GM19238 (cell line): Measurements from ENCODE around the gene NUP42.
A peak's percentile ranks its signal among the peaks of the same experiment; 100 is the strongest.
"Not testable (repeated sequence)": the region's sequence is repeated elsewhere in the genome, so short reads cannot be mapped to it uniquely, and the experiment has no call there.

Experiments used
- DNase-seq: peaks from one replicate; pipeline ENCODE4 v3.0.0; 2011; ENCODE audit warnings: low spot score; ENCODE audit not compliant: insufficient read length

NUP42 gene

GRCh38 chr7:23181684-23182553 is at the start of gene NUP42:
Gene NUP42 (plus strand): TSS chr7:23182048. CDS start chr7:23182086, 38 bp downstream.
- DNase-seq: peak; percentile 81

- no peak for DNase-seq
These were observed 48.1 kb upstream of the NUP42 start for GRCh38 chr7:23133797-23134196.

GRCh38 chr7:23135755-23136154 is 46.1 kb upstream of the NUP42 start:
- no peak for DNase-seq

- DNase-seq: no peak
These were observed 45.6 kb upstream of the NUP42 start for GRCh38 chr7:23136216-23136615.

- no peak for DNase-seq
These were observed 24.2 kb upstream of the NUP42 start for GRCh38 chr7:23157679-23158078.

- DNase-seq: no peak
These were observed 23.3 kb upstream of the NUP42 start for GRCh38 chr7:23158546-23158945.

GRCh38 chr7:23161482-23161881 is 20.4 kb upstream of the NUP42 start:
- DNase-seq: no peak

- DNase-seq: no peak
These were observed 17.0 kb upstream of the NUP42 start for GRCh38 chr7:23164846-23165245.

GRCh38 chr7:23165316-23165715 is 16.5 kb upstream of the NUP42 start:
- DNase-seq: no peak

GRCh38 chr7:23167691-23168090 is 14.2 kb upstream of the NUP42 start:
- no peak for DNase-seq

GRCh38 chr7:23168111-23168885 is 13.6 kb upstream of the NUP42 start:
- no peak for DNase-seq

- DNase-seq: no peak
These were observed 5.9 kb upstream of the NUP42 start for GRCh38 chr7:23175938-23176337.

GRCh38 chr7:23183279-23184012 is 1.6 kb downstream of the NUP42 start:
- no peak for DNase-seq

GRCh38 chr7:23184291-23184690 is 2.4 kb downstream of the NUP42 start:
- no peak for DNase-seq

GRCh38 chr7:23184709-23185359 is 3.0 kb downstream of the NUP42 start:
- no peak for DNase-seq

GRCh38 chr7:23185980-23186379 is 4.1 kb downstream of the NUP42 start:
- no peak for DNase-seq

GRCh38 chr7:23191022-23191421 is 9.2 kb downstream of the NUP42 start:
- no peak for DNase-seq

GRCh38 chr7:23193650-23194227 is 11.9 kb downstream of the NUP42 start:
- DNase-seq: not testable (repeated sequence)

GRCh38 chr7:23196306-23196705 is 14.5 kb downstream of the NUP42 start:
- no peak for DNase-seq

- not testable (repeated sequence) for DNase-seq
These were observed 15.9 kb downstream of the NUP42 start for GRCh38 chr7:23197745-23198144.

- DNase-seq: no peak
These were observed 18.5 kb downstream of the NUP42 start for GRCh38 chr7:23200331-23200730.
